GM12874 (cell line): ENCODE data around the gene IKBKG.

Experiments
- CTCF ChIP-seq: IDR thresholded peaks from 2 replicates; pipeline ENCODE4 v1.5.1; 2011; ENCODE audit warnings: low read depth, mild to moderate bottlenecking, control low read depth, low read length, moderate library complexity; ENCODE audit not compliant: insufficient read depth

IKBKG gene

GRCh38 chrX:154607370-154607769 is 60.0 kb downstream of the IKBKG start:
- no peak for TF ChIP-seq CTCF
